ENCODE measurements around the gene TMEM186. TPM values are rescaled to one million over a fixed set of nuclear protein-coding genes. Genes with fewer than 3 reads are reported as not detected.
"Not testable (repeated sequence)": the region's sequence is repeated elsewhere in the genome, so short reads cannot be mapped to it uniquely, and the experiment has no call there.

Gene TMEM186, protein sequence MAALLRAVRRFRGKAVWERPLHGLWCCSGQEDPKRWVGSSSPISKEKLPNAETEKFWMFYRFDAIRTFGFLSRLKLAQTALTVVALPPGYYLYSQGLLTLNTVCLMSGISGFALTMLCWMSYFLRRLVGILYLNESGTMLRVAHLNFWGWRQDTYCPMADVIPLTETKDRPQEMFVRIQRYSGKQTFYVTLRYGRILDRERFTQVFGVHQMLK
- total RNA-seq = 19.3 and 20.4 TPM in 2 replicates

DNA sequence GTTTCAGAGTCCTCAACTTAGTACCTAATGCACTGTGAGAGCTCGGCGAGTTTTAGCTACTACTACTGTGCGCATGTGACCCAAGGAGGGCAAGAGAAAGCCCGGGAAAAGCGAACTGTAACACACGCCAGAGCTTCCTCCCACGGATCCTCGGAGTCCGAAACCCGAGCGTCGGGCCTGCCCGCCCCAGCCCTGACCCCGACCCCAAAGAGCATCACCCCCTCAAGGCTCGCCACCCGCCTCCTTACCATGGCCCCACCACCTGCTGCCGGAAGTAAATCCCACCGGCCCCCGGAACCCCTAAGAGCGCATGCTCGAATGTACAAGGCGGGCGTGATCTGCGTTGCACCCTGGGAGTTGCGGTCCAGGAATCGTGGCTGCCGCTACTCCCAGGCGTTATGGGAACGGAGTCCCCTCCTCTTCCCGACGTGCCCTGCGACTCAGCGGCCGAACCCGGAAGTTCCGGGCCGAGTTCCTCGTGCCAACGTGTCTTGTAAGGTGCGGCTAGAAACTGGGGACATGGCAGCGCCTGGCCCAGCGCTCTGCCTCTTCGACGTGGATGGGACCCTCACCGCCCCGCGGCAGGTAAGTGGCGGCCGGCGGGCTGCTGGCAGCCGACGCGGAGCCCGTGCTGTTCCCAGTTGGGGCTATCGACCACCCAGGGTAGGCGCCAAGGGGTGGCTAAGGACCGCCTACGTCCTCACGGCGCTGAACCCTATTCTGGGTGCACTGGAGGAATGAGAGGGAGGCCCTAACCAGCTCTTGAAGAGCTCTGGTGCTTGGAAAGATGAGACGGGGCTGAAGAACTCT lies at the start of gene TMEM186, which contains the start of gene PMM2:
Gene TMEM186 (minus strand): TSS at position 276 of the 810 bp plus-strand sequence. CDS start 25 bp downstream, at position 251.
Gene PMM2 (plus strand): TSS at position 476 of the 810 bp plus-strand sequence. CDS start 44 bp downstream, at position 520.
- intact Hi-C loops (cut with micrococcal nuclease) = loop anchor here (1.0 to 10.0 kb wide), 8 partner anchors 72 to 1945 kb away; partner anchors contain the start of genes ABAT, CARHSP1, HAPSTR1 and NUBP1
- Mint-ChIP-seq H3K4me3 (peak within 1 kb of the TSS; percentile 98), H3K4me1 (peaks cover 23% of the 10 kb centered on the region), H3K9me3 (no peaks in the 10 kb centered on the region), H3K36me3 (ENCODE audit: low read depth) (peaks cover 32% of the 10 kb centered on the region), H3K27me3 (no peaks in the 10 kb centered on the region), H3K27ac (peak within 1 kb of the TSS; percentile 95)
- peak; percentile 99 for DNase-seq

DNA sequence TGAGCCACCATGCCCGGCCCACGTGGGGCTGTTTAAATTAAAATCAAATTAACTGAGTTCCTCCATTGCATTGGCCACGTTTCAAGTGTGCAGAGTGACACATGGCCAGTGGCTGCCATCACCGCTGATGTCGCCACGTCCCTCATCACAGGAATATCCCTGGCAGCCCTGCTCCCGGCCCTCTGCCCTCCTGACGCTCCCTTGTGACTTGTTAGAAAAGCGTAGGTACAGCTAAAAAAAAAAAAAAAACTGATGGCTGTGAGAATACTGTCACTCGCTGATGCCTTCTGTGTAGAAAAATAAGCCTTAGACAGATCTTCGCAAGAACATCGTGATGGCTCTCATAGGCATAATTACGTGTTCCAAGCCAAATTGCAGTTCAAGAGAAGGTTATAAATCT lies 49.7 kb upstream of the TMEM186 start:
- intact Hi-C loops (cut with micrococcal nuclease) = no loop called here

DNA sequence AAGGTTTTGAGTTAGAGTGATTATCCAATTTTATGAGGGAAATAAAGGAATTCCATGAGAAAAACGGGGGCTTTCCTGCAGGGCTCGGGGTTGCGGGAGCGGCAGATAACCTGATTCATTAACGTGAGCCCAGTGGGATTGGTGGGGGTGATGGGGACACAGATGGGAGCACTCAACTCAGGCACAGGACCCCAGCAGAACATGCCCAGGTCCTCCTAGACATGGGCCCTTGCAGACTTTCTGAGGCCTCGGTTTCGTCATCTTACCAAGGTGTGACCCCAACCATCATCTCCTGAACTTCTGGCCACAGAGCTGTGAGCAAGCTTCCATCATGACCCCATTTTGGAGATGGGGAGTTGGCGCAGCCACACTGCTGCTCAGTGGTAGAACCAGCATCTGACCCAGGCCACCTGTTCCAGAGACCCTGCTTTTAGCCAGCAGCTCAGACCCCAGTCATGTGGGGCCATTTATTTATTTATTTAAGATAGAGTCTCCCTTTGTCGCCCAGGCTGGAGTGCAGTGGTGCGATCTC lies 49.0 kb upstream of the TMEM186 start:
- DNase-seq = no peak
- no peaks in the 10 kb centered on the region for H3K27me3 Mint-ChIP-seq
- intact Hi-C loops (cut with micrococcal nuclease) = no loop called here
- H3K4me3 Mint-ChIP-seq = no peak overlapping the region
- no peak overlapping the region for H3K27ac Mint-ChIP-seq
- no peaks in the 10 kb centered on the region for H3K9me3 Mint-ChIP-seq
- peaks cover 20% of the 10 kb centered on the region for H3K4me1 Mint-ChIP-seq
- peaks cover 41% of the 10 kb centered on the region for H3K36me3 Mint-ChIP-seq (ENCODE audit: low read depth)

More for the DNA sequence above, 49.7 kb upstream of the TMEM186 start:
- peaks cover 23% of the 10 kb centered on the region for H3K4me1 Mint-ChIP-seq
- no peaks in the 10 kb centered on the region for H3K9me3 Mint-ChIP-seq
- H3K27ac Mint-ChIP-seq = no peak overlapping the region
- no peaks in the 10 kb centered on the region for H3K27me3 Mint-ChIP-seq
- H3K4me3 Mint-ChIP-seq = no peak overlapping the region
- peaks cover 44% of the 10 kb centered on the region for H3K36me3 Mint-ChIP-seq (ENCODE audit: low read depth)
- no peak for DNase-seq

DNA sequence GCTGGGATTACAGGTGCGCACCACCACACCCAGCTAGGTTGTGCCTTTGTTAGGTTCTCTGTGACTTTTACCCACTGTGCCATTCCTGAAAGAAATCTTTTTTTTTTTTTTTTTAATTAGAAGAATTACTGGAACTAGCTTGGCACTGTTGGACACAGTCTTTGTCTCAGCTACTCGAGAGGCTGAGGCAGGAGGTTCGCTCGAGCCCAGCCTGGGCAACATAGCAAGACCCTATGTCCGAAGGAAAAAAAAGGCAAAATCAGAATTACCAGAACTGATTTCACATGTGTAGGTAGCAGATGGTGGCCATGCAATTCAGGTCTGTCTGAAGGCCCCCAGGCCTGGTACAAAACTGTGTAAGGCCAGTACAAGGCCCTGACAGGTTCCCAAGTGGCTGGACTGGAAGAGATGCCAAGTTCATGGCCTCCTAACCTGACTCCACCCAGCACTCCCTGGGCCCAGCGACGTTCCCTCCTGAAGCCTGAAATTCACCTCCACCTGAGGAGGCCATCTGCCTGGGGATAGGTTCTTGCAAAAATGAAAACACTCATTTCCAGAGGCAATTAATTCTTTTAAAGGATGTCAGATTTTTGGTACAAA lies 48.4 kb upstream of the TMEM186 start:
- no peak for DNase-seq
- no peak overlapping the region for H3K27ac Mint-ChIP-seq
- H3K36me3 Mint-ChIP-seq (ENCODE audit: low read depth) = peaks cover 35% of the 10 kb centered on the region
- intact Hi-C loops (cut with micrococcal nuclease) = no loop called here
- H3K27me3 Mint-ChIP-seq = no peaks in the 10 kb centered on the region
- no peak overlapping the region for H3K4me3 Mint-ChIP-seq
- H3K4me1 Mint-ChIP-seq = peaks cover 17% of the 10 kb centered on the region
- H3K9me3 Mint-ChIP-seq = no peaks in the 10 kb centered on the region

DNA sequence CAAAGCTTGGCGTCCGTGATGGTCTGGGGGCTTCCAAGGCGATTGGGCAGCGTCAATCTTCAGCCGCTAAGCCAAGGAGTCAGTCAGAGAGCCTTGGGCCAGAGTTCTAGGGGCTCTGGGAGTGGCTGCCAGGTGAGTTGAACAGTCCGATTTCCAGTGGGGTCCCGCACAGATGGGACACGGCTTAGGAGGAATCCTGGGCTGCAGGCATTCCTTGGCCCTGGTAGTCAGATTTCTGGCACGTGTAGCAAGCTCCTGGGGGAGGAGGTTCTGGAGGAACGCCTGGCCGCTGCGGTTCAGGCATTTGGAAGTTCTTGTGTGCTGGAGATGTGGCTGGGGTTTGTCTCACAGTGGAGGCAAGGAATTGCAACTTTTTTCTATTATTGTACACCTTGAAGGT lies 45.9 kb upstream of the TMEM186 start:
- DNase-seq; H3K27me3 Mint-ChIP-seq; H3K27ac Mint-ChIP-seq; H3K4me3 Mint-ChIP-seq; H3K9me3 Mint-ChIP-seq; H3K4me1 Mint-ChIP-seq; intact Hi-C loops (cut with micrococcal nuclease): not testable (repeated sequence)
- H3K36me3 Mint-ChIP-seq (ENCODE audit: low read depth) = peaks cover 16% of the 10 kb centered on the region

DNA sequence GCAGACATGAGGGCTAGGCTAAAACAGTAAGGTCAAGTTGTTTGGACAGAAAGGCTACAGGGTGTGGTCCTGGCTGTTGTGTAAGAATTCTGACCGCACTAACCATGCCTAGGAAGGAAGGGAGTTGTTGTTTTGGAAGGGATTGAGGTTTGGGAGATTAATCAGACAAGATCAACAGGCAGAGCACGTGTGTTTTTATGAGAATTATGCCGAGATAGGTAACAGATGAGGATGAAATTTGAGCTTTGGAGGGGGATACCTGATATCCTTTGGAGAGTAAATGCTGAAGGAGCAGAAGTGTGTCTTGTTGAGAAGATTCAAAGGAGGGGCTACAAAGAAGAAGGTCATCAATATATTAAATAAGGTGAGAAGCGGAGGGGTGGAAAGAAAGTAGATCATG lies 44.6 kb upstream of the TMEM186 start:
- H3K4me1 Mint-ChIP-seq; intact Hi-C loops (cut with micrococcal nuclease); H3K27me3 Mint-ChIP-seq; H3K27ac Mint-ChIP-seq; H3K9me3 Mint-ChIP-seq; H3K4me3 Mint-ChIP-seq; DNase-seq: not testable (repeated sequence)
- H3K36me3 Mint-ChIP-seq (ENCODE audit: low read depth) = peaks cover 16% of the 10 kb centered on the region

DNA sequence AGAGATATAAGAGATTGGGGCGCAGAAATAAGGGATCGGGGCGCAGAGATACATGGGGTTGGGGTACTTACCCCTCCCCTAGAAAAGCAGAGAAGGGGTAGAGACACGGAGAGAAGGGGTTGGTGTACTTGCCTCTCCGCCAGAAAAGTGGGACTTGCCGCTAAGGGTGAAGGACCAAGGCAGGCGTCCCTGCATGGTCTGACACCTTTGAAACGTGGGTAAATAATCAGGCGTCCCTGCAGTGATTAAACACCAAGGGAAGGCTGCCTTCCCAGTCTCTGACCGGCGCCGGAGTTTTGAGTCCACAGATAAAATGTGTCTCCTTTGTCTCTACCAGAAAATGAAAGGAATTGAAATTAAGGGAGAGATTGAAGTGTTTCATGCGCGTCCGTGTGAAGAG lies 40.2 kb upstream of the TMEM186 start:
- intact Hi-C loops (cut with micrococcal nuclease); H3K27ac Mint-ChIP-seq; H3K9me3 Mint-ChIP-seq; DNase-seq; H3K36me3 Mint-ChIP-seq (ENCODE audit: low read depth); H3K27me3 Mint-ChIP-seq; H3K4me3 Mint-ChIP-seq: not testable (repeated sequence)
- H3K4me1 Mint-ChIP-seq = peaks cover 11% of the 10 kb centered on the region

DNA sequence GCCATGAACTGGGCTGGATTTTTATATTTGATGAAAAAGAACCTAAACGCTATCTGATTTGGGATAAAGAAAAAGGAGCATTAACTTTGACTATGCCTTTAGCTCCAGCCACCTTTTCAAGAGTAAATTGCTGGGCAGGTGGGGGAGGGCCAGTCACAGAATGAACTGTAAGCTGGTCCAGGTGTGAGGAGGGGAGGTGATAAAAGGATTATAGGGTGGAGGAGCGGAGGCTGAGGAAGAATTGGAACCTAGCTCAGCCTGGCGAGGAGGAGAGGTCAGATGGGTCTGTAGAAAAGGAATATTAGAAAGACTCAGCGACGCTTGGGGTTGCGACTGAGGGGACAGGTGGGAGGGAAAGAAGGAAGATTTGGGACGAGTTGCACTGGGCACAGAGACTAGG lies 39.4 kb upstream of the TMEM186 start:
- H3K27ac Mint-ChIP-seq; H3K4me1 Mint-ChIP-seq; DNase-seq; intact Hi-C loops (cut with micrococcal nuclease); H3K4me3 Mint-ChIP-seq; H3K27me3 Mint-ChIP-seq; H3K9me3 Mint-ChIP-seq: not testable (repeated sequence)
- peaks cover 11% of the 10 kb centered on the region for H3K36me3 Mint-ChIP-seq (ENCODE audit: low read depth)

DNA sequence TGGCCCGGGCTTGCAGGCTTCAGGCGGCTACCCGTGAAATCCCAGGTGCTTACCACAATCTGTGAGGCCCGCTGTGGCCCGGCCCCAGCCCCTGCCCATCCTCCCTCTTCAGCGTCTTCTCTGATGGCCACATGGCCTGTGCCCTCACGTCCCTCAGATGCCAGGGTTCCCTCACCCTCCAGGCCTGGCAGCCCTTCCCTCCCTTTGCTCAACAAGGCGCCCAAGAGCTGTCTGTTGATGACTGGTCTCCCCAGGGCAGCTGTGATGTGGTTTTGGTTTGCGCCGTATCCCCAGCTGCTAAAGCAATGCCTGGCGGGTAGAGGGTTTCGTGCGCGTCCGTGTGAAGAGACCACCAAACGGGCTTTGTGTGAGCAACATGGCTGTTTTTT lies 35.3 kb upstream of the TMEM186 start:
- H3K4me3 Mint-ChIP-seq = no peak overlapping the region
- intact Hi-C loops (cut with micrococcal nuclease) = no loop called here
- no peak for DNase-seq
- H3K9me3 Mint-ChIP-seq = no peaks in the 10 kb centered on the region
- H3K4me1 Mint-ChIP-seq = peaks cover 12% of the 10 kb centered on the region
- H3K27ac Mint-ChIP-seq = no peak overlapping the region
- peaks cover 39% of the 10 kb centered on the region for H3K36me3 Mint-ChIP-seq (ENCODE audit: low read depth)
- H3K27me3 Mint-ChIP-seq = no peaks in the 10 kb centered on the region

DNA sequence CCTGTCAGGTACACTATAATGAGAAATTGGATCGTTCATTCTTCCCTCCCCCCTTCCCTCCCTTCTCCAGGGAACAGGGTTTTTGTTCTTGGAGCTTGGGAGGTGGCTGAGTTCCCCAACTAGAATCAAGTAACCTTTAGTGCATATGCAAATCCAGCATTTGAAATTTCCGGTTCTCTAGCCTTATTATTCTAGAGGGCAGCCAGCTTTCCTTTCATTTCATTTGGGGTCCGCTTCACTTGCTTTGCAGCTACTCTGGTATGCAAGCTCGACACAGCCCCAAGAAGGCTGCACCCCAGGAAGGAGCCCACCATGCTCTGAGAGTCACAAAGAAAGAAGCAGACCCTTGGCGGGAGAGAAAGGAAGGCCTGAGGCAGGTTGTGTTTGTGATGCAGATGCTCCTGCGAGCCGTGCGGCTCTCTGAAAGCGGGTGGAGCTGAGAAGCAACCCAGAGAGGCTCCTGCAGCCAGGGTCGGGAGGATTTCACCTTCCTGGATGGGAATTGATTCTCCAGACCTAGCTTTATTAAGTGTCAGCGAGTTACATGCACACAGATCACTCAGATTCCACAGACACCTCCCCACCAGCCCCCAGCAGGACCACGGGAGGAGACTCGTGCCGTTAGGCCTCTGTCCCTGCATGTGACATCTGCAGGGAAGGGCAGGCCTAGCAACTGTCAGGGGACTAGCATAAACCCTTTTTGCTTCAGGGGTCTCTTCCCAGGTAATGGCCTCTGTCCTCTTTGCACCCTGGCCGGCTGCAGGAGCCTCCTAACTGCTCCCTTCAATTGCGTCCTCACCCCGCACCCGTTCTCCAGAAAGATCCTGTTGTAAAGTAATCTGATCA lies 34.7 kb upstream of the TMEM186 start:
- Mint-ChIP-seq H3K4me3 (no peak overlapping the region), H3K27me3 (no peaks in the 10 kb centered on the region), H3K36me3 (ENCODE audit: low read depth) (peaks cover 40% of the 10 kb centered on the region), H3K9me3 (no peaks in the 10 kb centered on the region), H3K4me1 (peaks cover 12% of the 10 kb centered on the region), H3K27ac (no peak overlapping the region)
- no peak for DNase-seq
- intact Hi-C loops (cut with micrococcal nuclease) = no loop called here

DNA sequence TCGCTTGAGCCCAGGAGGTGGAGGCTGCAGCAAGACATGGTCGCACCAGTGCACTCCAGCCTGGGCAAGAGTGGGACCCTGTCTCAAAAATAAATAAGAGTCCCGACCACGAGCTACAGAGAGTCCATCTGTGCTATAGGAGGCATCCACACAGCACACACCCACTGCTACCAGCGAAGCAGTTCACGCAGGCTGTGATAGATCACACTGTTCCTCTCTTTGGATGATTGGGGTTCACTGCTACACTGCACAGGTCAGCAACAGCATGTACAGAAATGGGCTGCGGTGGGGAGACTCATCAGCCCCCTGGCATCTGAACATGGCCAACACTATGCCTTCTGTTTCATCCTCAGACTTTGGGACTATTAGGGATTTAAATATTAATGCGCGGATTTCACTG lies 34.0 kb upstream of the TMEM186 start:
- intact Hi-C loops (cut with micrococcal nuclease) = no loop called here
- DNase-seq = no peak
- no peaks in the 10 kb centered on the region for H3K27me3 Mint-ChIP-seq
- peaks cover 14% of the 10 kb centered on the region for H3K4me1 Mint-ChIP-seq
- H3K9me3 Mint-ChIP-seq = no peaks in the 10 kb centered on the region
- H3K4me3 Mint-ChIP-seq = no peak overlapping the region
- peaks cover 42% of the 10 kb centered on the region for H3K36me3 Mint-ChIP-seq (ENCODE audit: low read depth)
- H3K27ac Mint-ChIP-seq = no peak overlapping the region

DNA sequence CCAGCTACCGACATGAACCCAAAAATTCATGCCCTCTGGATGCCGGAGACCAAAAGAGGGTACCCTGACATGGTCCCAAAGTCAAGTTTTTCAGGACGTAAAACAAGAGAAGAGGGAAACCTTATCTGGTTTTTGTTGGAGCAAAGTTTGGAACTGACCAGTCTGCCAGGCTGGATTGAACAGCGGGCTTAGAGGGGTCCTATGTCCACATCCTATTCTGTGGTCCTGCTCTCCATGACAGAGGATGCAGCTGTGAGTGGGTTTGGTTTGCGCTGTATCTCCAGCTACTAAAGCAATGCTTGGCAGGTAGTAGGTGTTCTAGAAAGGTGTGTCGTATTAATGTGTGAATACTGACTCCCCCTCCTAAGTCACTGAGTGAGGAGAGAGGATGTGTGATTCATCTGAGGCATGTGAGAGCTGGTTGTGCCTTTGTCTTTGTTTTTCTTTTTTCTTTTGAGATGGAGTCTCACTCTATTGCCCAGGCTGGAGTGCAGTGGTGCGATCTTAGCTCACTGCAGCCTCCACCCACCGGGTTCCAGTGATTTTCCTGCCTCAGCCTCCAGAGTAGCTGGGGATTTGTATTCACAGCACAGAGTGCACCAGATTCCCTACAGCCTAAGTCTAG lies 31.2 kb upstream of the TMEM186 start:
- intact Hi-C loops (cut with micrococcal nuclease) = no loop called here
- no peak for DNase-seq
- Mint-ChIP-seq H3K36me3 (ENCODE audit: low read depth) (peaks cover 50% of the 10 kb centered on the region), H3K4me3 (no peak overlapping the region), H3K27ac (no peak overlapping the region), H3K9me3 (no peaks in the 10 kb centered on the region), H3K4me1 (peaks cover 12% of the 10 kb centered on the region), H3K27me3 (no peaks in the 10 kb centered on the region)

DNA sequence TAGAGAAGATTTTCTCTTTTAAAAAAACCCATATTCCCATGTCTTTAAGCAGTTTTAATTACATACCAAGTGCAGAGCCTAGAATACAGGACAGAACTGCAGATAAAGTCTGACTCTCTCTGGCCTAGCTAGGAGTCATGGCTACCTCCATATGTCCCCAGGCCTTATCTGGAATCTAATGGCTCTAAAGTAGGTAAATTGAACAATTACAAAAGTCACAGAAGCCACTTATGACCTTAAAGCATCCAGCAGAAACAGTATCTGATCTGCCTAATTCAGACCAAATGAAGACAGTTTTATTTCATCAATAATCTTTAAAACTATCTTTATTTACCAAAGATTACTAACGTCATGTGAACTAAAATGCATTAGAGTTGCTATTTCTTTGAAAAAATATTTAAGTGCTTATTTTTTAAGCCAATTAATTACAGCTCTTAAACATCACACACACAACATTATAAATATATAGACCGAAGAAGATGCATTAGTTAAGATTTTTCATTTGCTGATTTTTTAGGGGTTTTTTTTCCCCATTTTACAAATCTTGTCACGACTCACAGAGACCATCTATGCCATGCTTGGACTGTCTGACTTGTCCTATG lies 28.9 kb upstream of the TMEM186 start:
- peaks cover 54% of the 10 kb centered on the region for H3K36me3 Mint-ChIP-seq (ENCODE audit: low read depth)
- H3K27me3 Mint-ChIP-seq = no peaks in the 10 kb centered on the region
- peaks cover 11% of the 10 kb centered on the region for H3K4me1 Mint-ChIP-seq
- H3K9me3 Mint-ChIP-seq = no peaks in the 10 kb centered on the region
- intact Hi-C loops (cut with micrococcal nuclease) = no loop called here
- DNase-seq = no peak
- H3K27ac Mint-ChIP-seq = no peak overlapping the region
- H3K4me3 Mint-ChIP-seq = no peak overlapping the region

Data from activated CD4-positive, alpha-beta T cell treated with anti-CD3 and anti-CD28 coated beads, Interleukin-2, amount 10 ng/mL, durations not matched to agents 24 days and 14 days (primary cell).